ENCODE data around the gene CD2BP2. TPM values are rescaled to one million over a fixed set of nuclear protein-coding genes. Genes with fewer than 3 reads are reported as not detected.

CD2BP2 gene
- total and polyA plus RNA-seq, 2 of the 13 experiments (the other 11 are each of a cell fraction or from before 2014, with no cell fraction given) = 24.9 to 54.6 TPM

DNA sequence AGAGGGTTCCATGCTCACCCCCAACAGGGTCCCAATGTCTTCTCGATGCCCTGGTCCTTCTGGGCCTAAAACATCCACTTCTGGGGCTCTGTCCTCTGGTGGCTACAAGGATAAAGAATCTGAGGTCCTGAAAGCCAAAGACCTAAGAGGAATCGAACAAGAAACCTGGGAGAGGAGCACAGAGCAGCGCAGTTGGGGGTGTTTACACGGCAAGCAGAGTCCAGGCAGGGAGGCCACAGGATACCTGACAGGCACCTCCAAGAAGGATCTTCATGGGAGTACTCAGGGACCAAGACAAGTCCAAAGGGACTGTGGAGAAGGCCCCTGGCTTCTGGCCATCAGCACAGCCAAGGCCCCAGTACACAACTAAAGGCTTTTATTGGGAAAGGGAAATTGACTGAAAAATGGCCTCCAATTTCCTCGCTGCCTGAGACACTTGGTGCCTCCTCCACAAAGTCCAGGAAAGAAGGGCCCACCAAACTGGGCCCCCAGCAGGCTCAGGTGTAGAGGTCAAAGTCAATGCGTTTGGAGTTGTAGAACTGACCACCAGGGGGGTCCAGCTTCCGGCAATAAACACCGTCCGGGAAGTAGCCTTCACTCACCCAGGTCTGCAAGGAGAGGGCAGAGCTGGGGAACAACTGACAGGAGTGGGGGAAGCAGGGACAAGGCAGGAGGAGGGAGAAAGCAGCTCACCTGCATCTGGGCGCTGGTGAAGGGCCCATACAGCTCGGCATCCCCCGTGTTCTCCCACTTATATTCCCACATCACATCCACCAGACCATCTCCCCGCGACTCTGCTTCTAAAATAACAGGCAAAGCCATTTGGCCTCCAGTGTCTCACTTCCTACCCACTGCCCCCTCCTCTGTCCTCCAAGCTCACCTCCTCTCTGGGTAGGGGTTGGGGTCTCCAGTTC is 2.4 kb downstream of the CD2BP2 start (continued):
- TF ChIP-seq, protein P1, sequence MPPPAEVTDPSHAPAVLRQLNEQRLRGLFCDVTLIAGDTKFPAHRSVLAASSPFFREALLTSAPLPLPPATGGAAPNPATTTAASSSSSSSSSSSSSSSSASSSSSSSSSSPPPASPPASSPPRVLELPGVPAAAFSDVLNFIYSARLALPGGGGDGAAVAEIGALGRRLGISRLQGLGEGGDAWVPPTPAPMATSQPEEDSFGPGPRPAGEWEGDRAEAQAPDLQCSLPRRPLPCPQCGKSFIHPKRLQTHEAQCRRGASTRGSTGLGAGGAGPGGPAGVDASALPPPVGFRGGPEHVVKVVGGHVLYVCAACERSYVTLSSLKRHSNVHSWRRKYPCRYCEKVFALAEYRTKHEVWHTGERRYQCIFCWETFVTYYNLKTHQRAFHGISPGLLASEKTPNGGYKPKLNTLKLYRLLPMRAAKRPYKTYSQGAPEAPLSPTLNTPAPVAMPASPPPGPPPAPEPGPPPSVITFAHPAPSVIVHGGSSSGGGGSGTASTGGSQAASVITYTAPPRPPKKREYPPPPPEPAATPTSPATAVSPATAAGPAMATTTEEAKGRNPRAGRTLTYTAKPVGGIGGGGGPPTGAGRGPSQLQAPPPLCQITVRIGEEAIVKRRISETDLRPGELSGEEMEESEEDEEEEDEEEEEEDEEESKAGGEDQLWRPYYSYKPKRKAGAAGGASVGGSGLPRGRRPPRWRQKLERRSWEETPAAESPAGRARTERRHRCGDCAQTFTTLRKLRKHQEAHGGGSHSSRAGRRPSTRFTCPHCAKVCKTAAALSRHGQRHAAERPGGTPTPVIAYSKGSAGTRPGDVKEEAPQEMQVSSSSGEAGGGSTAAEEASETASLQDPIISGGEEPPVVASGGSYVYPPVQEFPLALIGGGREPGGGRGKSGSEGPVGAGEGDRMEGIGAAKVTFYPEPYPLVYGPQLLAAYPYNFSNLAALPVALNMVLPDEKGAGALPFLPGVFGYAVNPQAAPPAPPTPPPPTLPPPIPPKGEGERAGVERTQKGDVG (CRISPR knock-in tag; IDR thresholded peaks at IDR 0.05; ENCODE audit: borderline replicate concordance) = no peak
- TF ChIP-seq SKI (IDR thresholded peaks at IDR 0.05; ENCODE audit: partially characterized antibody) = no peak
- no peak for TF ChIP-seq ZNF562 (CRISPR knock-in tag; IDR thresholded peaks at IDR 0.05; ENCODE audit: borderline replicate concordance)
- no peak for TF ChIP-seq HOXA9 (CRISPR knock-in tag; IDR thresholded peaks at IDR 0.05; ENCODE audit: borderline replicate concordance)
- no peak for TF ChIP-seq ZFP82 (CRISPR knock-in tag; IDR thresholded peaks at IDR 0.05; ENCODE audit: borderline replicate concordance)
- no peak for TF ChIP-seq ZNF605 (CRISPR knock-in tag; IDR thresholded peaks at IDR 0.05)
- TF ChIP-seq HNF4G (IDR thresholded peaks at IDR 0.05; ENCODE audit: borderline replicate concordance, low read depth, low read length) = peak; percentile 84
- peak; percentile 50; the same call in 1 of the 2 replicates for TF ChIP-seq HNF4G (CRISPR knock-in tag; IDR thresholded peaks at IDR 0.05; ENCODE audit: borderline replicate concordance, low read depth)
- no peak for TF ChIP-seq ZNF672 (CRISPR knock-in tag; IDR thresholded peaks at IDR 0.05)
- TF ChIP-seq FOSL2 (CRISPR knock-in tag; IDR thresholded peaks at IDR 0.05) = 0 out of 2 replicates have a peak, but pooled peaks have one; percentile 10
- no peak for TF ChIP-seq SOX5 (CRISPR knock-in tag; IDR thresholded peaks at IDR 0.05; ENCODE audit: borderline replicate concordance)
- TF ChIP-seq ZNF570 (CRISPR knock-in tag; IDR thresholded peaks at IDR 0.05; ENCODE audit: borderline replicate concordance) = no peak
- no peak for TF ChIP-seq ZNF224 (CRISPR knock-in tag; IDR thresholded peaks at IDR 0.05)
- peak; percentile 93 for TF ChIP-seq RBM22 (optimal IDR thresholded peaks at IDR 0.05; ENCODE audit: low read length)
- TF ChIP-seq, protein P2, sequence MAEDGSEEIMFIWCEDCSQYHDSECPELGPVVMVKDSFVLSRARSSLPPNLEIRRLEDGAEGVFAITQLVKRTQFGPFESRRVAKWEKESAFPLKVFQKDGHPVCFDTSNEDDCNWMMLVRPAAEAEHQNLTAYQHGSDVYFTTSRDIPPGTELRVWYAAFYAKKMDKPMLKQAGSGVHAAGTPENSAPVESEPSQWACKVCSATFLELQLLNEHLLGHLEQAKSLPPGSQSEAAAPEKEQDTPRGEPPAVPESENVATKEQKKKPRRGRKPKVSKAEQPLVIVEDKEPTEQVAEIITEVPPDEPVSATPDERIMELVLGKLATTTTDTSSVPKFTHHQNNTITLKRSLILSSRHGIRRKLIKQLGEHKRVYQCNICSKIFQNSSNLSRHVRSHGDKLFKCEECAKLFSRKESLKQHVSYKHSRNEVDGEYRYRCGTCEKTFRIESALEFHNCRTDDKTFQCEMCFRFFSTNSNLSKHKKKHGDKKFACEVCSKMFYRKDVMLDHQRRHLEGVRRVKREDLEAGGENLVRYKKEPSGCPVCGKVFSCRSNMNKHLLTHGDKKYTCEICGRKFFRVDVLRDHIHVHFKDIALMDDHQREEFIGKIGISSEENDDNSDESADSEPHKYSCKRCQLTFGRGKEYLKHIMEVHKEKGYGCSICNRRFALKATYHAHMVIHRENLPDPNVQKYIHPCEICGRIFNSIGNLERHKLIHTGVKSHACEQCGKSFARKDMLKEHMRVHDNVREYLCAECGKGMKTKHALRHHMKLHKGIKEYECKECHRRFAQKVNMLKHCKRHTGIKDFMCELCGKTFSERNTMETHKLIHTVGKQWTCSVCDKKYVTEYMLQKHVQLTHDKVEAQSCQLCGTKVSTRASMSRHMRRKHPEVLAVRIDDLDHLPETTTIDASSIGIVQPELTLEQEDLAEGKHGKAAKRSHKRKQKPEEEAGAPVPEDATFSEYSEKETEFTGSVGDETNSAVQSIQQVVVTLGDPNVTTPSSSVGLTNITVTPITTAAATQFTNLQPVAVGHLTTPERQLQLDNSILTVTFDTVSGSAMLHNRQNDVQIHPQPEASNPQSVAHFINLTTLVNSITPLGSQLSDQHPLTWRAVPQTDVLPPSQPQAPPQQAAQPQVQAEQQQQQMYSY (CRISPR knock-in tag; IDR thresholded peaks at IDR 0.05) = no peak
- TF ChIP-seq, protein P3, sequence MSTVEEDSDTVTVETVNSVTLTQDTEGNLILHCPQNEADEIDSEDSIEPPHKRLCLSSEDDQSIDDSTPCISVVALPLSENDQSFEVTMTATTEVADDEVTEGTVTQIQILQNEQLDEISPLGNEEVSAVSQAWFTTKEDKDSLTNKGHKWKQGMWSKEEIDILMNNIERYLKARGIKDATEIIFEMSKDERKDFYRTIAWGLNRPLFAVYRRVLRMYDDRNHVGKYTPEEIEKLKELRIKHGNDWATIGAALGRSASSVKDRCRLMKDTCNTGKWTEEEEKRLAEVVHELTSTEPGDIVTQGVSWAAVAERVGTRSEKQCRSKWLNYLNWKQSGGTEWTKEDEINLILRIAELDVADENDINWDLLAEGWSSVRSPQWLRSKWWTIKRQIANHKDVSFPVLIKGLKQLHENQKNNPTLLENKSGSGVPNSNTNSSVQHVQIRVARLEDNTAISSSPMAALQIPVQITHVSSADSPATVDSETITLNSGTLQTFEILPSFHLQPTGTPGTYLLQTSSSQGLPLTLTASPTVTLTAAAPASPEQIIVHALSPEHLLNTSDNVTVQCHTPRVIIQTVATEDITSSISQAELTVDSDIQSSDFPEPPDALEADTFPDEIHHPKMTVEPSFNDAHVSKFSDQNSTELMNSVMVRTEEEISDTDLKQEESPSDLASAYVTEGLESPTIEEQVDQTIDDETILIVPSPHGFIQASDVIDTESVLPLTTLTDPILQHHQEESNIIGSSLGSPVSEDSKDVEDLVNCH (CRISPR knock-in tag; IDR thresholded peaks at IDR 0.05) = no peak
- TF ChIP-seq MAZ (IDR thresholded peaks at IDR 0.05; ENCODE audit: borderline replicate concordance, low read depth, low read length) = no peak
- TF ChIP-seq MAZ (CRISPR knock-in tag; IDR thresholded peaks at IDR 0.05; ENCODE audit: low read depth) = peak; percentile 42; the same call in 1 of the 2 replicates
- no peak for TF ChIP-seq ZNF282 (IDR thresholded peaks at IDR 0.05; ENCODE audit: partially characterized antibody)
